SH-SY5Y (cell line): Measurements from ENCODE around the gene SPTAN1.

Source experiments
- GATA2 ChIP-seq: IDR thresholded peaks from 2 replicates; pipeline ENCODE4 v1.6.1; 2011; ENCODE audit warnings: mild to moderate bottlenecking, low read depth, low read length
- GATA3 ChIP-seq: IDR thresholded peaks from 2 replicates; pipeline ENCODE4 v1.6.1; 2011; ENCODE audit warnings: low read depth, mild to moderate bottlenecking, low read length, moderate library complexity

GRCh38 chr9:128595471-128595870, 43.1 kb downstream of the SPTAN1 start:
- TF ChIP-seq GATA2 (no peak), GATA3 (no peak)
